ENCODE results near the gene ZNF792. TPM values are rescaled to one million over a fixed set of nuclear protein-coding genes. Genes with fewer than 3 reads are reported as not detected.

ZNF792 gene
- total and polyA plus RNA-seq, 2 of the 8 experiments (the other 6 are each of a cell fraction or from before 2014, with no cell fraction given) = 2.5 to 7.2 TPM

GRCh38 chr19:34991542-34992333 lies 27.7 kb upstream of the ZNF792 start:
- CTCF ChIA-PET (ENCODE audit: partially characterized antibody) = interaction anchor here (1.1 kb wide), 1 partner anchor 19 kb away, joined by 3 read pairs; no protein-coding TSS in a partner anchor
- H3K27me3 ChIP-seq (replicated peaks in 1 of 4; ENCODE audit: control insufficient read depth in 3 of 4, extremely low read depth in 1 of 4, insufficient read depth in 3 of 4, low read length in 3 of 4) = no peaks in the 10 kb centered on the region
- no peak overlapping the region for H2AK5ac ChIP-seq (ENCODE audit: low read depth, low read length)
- H3K18ac ChIP-seq (ENCODE audit: extremely low read depth, low read length) = no peak overlapping the region
- no peak overlapping the region for H3K4ac ChIP-seq (replicated peaks; ENCODE audit: insufficient read length, low read depth, low read length)
- no peak overlapping the region for H2BK120ac ChIP-seq (replicated peaks; ENCODE audit: low read depth, low read length)
- no peak overlapping the region for H2BK12ac ChIP-seq (ENCODE audit: low read depth, low read length)
- no peak overlapping the region for H2BK20ac ChIP-seq (ENCODE audit: low read length)
- no peak overlapping the region for H4K5ac ChIP-seq (ENCODE audit: insufficient read length, low read depth, low read length)
- no peak overlapping the region for H3K9ac ChIP-seq (replicated peaks in 1 of 4; ENCODE audit: extremely low read depth in 1 of 4, low read depth in 3 of 4, low read length in 3 of 4)
- H2BK5ac ChIP-seq (ENCODE audit: low read depth, low read length) = no peak overlapping the region
- H3K9me3 ChIP-seq (ENCODE audit: insufficient read depth in 2 of 2, low read depth in 1 of 2, low read length in 1 of 2) = no peaks in the 10 kb centered on the region
- no peak overlapping the region for H2AFZ ChIP-seq (ENCODE audit: low read length)
- H3K27ac ChIP-seq (ENCODE audit: low read depth, low read length) = no peak overlapping the region
- H3K79me2 ChIP-seq (ENCODE audit: control insufficient read depth in 1 of 2, insufficient read depth in 2 of 2, low read length in 2 of 2) = no peaks in the 10 kb centered on the region
- no peak overlapping the region for H4K8ac ChIP-seq (ENCODE audit: extremely low read depth, insufficient read depth, low read length)
- no peak overlapping the region for H4K91ac ChIP-seq (replicated peaks; ENCODE audit: insufficient read length, low read length)
- H3K36me3 ChIP-seq (ENCODE audit: control insufficient read depth in 2 of 4, insufficient read depth in 4 of 4, low read length in 3 of 4) = no peaks in the 10 kb centered on the region
- no peaks in the 10 kb centered on the region for H3K23me2 ChIP-seq (ENCODE audit: low read depth, low read length)
- no peak overlapping the region for H2BK15ac ChIP-seq (ENCODE audit: low read length)
- H3K56ac ChIP-seq (replicated peaks; ENCODE audit: insufficient read length, low read depth, low read length) = no peak overlapping the region
- FAIRE-seq (no peak), DNase-seq (ENCODE audit: low read depth in 1 of 2, low spot score in 2 of 2) (no peak)
- peaks cover 0 to 4% (median 0%) of the 10 kb centered on the region in 4 experiments; a peak in 3 of 7 replicates for H3K4me1 ChIP-seq (replicated peaks in 1 of 4; ENCODE audit: control insufficient read depth in 3 of 4, insufficient read depth in 4 of 4, low read length in 3 of 4)
- H4K20me1 ChIP-seq (replicated peaks in 1 of 2; ENCODE audit: control insufficient read depth in 1 of 2, insufficient read depth in 2 of 2, low read length in 2 of 2) = no peaks in the 10 kb centered on the region
- H3K79me1 ChIP-seq (ENCODE audit: low read depth, low read length) = no peaks in the 10 kb centered on the region
- no peak overlapping the region for H3K23ac ChIP-seq (ENCODE audit: insufficient read length)
- POLR2A ChIA-PET (ENCODE audit: partially characterized antibody) = interaction anchor here (1.0 to 1.7 kb wide), 3 partner anchors 8 to 20 kb away, joined by 3 to 4 read pairs (median 4); partner anchors contain the start of gene GRAMD1A
- H3K4me3 ChIP-seq (ENCODE audit: extremely low read depth in 1 of 4, insufficient read depth in 2 of 4, low read depth in 3 of 4, low read length in 4 of 4) = no peak overlapping the region
- H3K14ac ChIP-seq (ENCODE audit: insufficient read length) = no peak overlapping the region
- no peak overlapping the region for H3K4me2 ChIP-seq (ENCODE audit: insufficient read depth in 1 of 2, low read depth in 2 of 2, low read length in 2 of 2)
- 84% methylated on average over 8 of the region's 8 CpGs; no CpG with 5 or more reads in 1 of the 2 experiments for WGBS, 2 experiments (ENCODE audit: extremely low coverage in 1 of 2, insufficient coverage in 1 of 2, insufficient read length in 1 of 2, insufficient replicate concordance in 2 of 2, low coverage in 1 of 2, low lambda C conversion rate in 2 of 2, missing lambda C conversion rate in 1 of 2)
- TF ChIP-seq CTBP2 (IDR thresholded peaks at IDR 0.05; ENCODE audit: borderline replicate concordance, insufficient read depth, insufficient read length, low read length) = no peak
- TF ChIP-seq KDM4A (IDR thresholded peaks at IDR 0.05; ENCODE audit: low read depth, low read length, severe bottlenecking) = no peak
- no peak for TF ChIP-seq POU5F1 (IDR thresholded peaks at IDR 0.05; ENCODE audit: low read depth, low read length)
- TF ChIP-seq PHF8 (conservative IDR thresholded peaks at IDR 0.05; ENCODE audit: low read depth, low read length) = no peak
- TF ChIP-seq KDM1A (IDR thresholded peaks at IDR 0.05; ENCODE audit: borderline replicate concordance, low read length) = no peak
- TF ChIP-seq EZH2 (IDR thresholded peaks at IDR 0.05; ENCODE audit: low read depth, low read length, severe bottlenecking) = no peak
- no peak for TF ChIP-seq SIX5 (IDR thresholded peaks at IDR 0.05; ENCODE audit: low read depth, low read length)
- TF ChIP-seq YY1 (IDR thresholded peaks at IDR 0.05; ENCODE audit: low read depth, low read length) = no peak
- TF ChIP-seq ASH2L (IDR thresholded peaks at IDR 0.05; ENCODE audit: low read length) = no peak
- TF ChIP-seq NRF1 (IDR thresholded peaks at IDR 0.05; ENCODE audit: low read depth, low read length) = no peak
- TF ChIP-seq HDAC6 (IDR thresholded peaks at IDR 0.05; ENCODE audit: low read depth, low read length) = no peak
- no peak for TF ChIP-seq TAF7 (optimal IDR thresholded peaks at IDR 0.05; ENCODE audit: borderline replicate concordance, low read depth, low read length)
- TF ChIP-seq KDM5A (IDR thresholded peaks at IDR 0.05; ENCODE audit: low read length) = no peak

Measured in H1 (cell line).